LHCN-M2 (cell line): Measurements from ENCODE around the gene KCTD16. TPM values are rescaled to one million over a fixed set of nuclear protein-coding genes. Genes with fewer than 3 reads are reported as not detected.

Experiments used
- DNase-seq: peaks from one replicate; pipeline ENCODE4 v3.0.0-alpha.2; 2012; ENCODE audit warnings: low read depth
- total RNA-seq: library from RNA; depleted of rRNA; stranded (reverse); fragments of >200 nt; gene quantifications from 2 replicates; pipeline ENCODE4 v1.2.3, GENCODE V29; 2014

KCTD16 gene
- total RNA-seq, 1 experiment from 2014 or later = 0.11 TPM

DNA sequence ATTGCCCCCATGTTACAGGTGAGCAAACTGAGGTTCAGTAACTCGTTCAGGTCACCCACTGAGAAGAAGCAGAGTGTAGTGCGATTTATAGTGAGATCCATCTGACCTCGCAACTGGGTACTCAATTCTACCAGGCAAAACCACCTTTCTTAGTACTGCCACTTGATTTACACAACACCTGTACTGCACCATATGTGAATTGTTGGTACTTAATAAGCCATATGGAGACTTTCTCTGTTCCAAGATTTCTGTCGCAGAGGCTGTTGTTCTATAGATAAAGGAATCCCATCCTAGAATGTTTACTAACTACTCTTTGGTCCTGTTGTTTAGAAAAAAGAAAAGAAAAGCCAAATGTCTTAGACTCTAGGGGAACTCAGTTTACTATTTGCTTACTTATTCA, 287.5 kb downstream of the KCTD16 start:
- no peak for DNase-seq

- DNase-seq = peak; percentile 68
Measured at GRCh38 chr5:144460600-144460999, 289.9 kb downstream of the KCTD16 start.

- DNase-seq = no peak
Measured at GRCh38 chr5:144462577-144462976, 291.9 kb downstream of the KCTD16 start.

DNA sequence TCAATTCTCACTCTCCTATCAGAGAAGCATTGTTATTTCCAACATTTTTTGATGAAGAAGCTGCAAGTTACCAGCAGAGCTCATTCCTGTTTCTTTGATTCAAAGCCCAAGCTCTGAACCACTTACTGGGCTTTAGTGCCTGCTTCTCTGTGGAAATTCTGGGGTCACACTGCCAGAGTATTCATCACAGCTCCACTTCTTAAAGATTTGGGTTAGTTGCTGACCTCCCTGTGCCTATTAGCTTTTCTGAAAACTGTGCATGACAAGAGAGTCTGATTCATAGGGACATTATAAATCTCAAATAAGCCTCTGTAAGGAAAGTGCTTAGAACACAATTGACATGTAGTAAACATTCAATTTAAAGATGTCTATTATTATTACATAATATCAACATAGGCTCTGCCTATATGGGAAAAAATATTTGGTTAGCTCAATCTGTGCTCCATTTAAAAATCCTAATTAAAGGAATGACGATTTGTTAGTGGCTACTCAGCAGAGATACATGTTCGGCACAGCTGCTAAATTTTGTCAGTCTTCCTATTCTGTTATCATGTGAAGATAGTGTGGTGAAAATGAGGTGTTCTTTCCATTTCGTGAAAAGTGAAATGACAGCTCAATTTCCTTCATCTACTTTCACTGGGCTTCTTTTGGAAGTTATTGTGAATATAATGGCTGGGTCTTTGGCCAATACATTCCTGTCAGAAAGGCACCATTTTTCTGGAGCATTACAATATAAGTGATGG, 293.0 kb downstream of the KCTD16 start:
- peak; percentile 7 for DNase-seq

DNA sequence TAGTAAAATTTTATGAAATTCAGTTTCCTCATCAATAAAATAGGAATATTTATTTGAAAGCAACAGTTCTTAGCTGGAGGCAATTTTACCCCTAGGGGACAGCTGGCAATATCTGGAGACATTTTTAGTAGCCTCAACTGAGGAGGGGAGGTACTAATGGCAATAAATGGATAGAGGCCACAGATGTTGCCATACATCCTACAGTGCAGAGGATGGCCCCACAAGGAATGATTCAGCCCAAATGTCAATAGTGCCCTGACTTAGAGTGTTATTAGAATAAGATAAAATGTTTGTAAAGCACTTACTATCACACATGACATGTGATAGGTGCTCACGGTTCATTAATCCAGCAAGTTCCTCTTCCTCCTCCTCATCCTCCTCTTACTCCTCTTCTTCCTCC, 293.6 kb downstream of the KCTD16 start:
- DNase-seq = no peak

DNA sequence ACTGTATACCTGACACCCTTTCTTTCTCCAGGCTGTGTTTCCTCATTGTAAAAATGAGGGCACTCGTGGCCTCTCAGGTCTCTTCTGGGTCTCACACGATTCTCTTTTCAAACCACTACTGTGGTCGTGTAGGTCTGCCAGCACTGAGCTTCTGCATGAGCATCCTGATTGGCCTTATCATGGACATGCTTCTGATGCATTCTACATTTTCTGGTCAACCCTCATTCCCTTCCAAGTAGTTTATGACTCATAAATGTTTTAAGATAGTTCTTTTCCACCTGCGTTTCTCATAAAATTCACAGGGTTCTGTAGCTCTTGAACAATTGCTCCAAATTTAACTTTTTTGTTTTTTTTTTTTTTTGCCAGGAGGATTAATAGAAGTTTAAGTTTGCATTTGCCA, 294.8 kb downstream of the KCTD16 start:
- DNase-seq = no peak

GRCh38 chr5:144467792-144468191, 297.1 kb downstream of the KCTD16 start:
- peak; percentile 83 for DNase-seq

DNA sequence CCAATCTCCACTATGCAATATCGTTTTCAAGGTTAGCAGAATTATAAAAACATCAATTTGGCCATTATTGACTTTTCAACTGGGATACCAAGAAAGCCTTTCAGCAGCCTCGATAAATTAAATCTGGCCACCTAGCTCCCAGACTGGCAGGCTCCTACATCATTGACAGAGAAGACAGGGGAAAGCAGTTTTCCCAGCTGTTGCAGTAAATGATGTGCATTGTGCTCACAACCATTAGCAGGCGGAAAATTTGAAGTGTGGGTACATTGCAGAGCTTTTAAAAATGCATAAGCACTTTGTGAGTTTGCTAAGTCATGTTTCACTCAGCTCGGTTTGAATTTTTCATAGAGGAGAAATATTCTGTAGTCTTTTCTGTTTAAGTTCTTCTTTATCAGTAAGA, 297.9 kb downstream of the KCTD16 start:
- peak; percentile 80 for DNase-seq

DNA sequence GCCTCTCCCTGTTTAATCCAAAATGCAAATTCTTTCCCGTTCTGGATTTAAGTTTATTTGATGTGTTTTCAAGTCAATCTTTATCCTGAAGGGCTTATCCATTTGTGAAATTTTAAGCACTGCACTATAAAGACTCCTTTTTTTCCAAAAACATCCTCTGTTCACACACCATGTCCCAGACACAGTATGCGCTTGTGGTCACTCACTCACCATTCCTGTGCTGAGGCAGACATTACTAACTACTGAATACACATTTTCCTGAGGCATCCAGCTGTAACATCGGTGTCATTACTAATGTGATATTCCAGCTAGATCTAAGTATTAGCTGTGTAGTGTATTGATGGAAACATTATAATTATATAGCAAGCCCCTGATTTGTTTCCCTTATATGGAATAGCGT, 298.4 kb downstream of the KCTD16 start:
- DNase-seq = peak; percentile 82

DNA sequence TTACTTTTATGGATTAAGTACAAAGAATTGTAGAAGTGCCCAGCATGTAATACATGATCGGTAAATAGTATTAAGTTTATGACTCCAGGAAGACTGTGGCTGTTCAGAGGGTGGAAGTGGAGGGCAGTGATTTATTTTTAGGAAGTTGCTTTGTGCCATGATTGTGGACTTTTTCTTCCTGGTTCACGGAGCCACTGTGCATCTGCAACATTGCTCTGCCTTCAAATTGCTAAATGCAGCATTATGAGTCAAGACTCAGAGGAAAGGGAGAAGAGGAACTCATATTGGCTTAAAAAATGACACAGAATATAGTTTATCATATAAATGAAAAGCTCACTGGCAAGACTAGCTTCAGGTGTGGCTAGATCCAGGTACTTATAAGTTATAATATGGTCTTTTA, 301.5 kb downstream of the KCTD16 start:
- no peak for DNase-seq

- no peak for DNase-seq
Measured at GRCh38 chr5:144473650-144474049, 303.0 kb downstream of the KCTD16 start.

GRCh38 chr5:144478565-144478964, 307.9 kb downstream of the KCTD16 start:
- no peak for DNase-seq

DNA sequence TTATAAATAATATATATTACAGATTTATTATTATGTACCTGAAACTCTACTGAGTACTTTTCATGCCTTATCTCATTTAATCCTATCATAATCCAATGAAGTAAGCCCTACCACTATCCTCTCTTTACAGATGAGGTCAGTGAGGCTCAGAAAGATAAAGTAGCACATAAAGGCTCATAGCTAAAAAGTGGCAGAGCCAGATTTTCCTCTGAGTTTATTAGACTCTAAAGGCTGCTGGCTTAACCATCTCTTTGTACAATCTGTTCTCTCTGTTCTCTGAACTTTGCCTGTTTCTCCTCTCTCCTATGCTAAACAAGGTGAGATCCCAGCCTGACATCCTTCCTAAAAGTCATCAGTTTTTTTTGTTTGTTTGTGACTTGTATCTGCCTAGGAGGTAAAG, 311.2 kb downstream of the KCTD16 start:
- no peak for DNase-seq

GRCh38 chr5:144484124-144484897, 313.6 kb downstream of the KCTD16 start:
- DNase-seq = peak; percentile 71

GRCh38 chr5:144485540-144485939, 314.9 kb downstream of the KCTD16 start:
- no peak for DNase-seq

DNA sequence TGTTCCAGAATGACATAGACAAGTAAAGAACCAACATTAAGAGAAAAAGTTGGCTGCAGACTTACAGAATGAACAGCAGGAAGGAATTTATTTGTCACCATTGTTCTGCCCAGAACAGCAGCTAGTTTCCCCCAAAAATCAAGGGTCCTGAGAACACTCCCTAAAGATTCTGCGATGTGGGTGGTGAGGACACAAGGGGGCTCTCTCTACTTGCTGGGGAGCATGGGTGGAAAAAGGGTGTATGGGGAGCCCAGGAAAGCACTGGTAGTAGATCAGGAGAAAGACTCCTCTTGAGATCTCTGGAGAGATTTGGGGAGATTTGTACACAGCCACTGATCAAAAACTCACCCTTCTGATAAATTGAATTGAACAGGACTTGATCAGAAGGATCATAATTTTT, 316.5 kb downstream of the KCTD16 start:
- no peak for DNase-seq

DNA sequence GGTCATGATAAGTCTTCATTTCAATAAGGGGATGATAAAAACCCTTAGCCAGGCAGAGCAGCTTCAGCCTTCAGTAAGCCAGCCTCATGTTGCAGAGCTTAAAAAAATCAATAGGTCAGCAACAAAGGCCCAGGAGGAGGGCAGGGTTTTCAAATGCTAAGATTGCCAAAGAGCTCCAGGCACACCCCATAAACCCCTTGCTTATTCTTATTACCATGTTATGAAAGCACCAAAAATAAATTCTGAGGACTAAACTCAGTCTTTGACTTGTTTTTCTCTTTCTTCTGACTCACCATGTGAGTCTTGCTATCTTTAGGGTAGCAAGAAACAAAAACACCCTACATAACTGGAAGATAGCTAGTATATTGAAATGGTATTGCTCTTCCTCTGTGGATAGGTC, 317.1 kb downstream of the KCTD16 start:
- DNase-seq = no peak

GRCh38 chr5:144503123-144503522, 332.4 kb downstream of the KCTD16 start:
- no peak for DNase-seq

DNA sequence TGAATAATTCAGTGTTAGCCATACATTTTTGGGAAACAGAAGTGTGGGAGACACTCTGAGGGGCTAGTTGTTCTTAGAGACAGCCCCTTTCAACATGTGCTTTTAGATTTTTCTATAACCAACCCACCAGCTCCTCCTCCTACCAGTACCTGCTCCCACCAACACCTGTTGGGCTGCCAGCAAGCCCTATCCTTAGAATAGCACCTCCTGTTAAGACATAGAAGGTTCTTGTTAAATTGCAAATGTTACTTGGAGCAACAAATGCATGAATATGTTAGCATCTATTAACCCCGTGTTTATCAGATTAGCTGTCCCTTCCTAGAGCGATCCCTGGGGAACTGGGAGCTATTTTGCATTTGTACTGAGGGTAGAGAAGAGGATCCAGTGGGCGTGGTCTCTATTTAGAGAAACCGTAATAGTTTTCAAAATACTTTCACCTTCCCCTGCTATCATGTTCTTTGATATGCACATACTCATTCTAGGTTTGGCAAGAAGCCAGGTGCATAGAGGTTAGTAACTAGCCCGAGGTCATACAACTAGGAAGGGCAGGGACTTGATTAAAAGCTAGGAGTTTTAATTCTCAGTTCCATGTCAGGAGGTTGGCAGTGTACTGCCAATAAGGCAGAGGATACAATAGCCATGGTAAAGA, 334.4 kb downstream of the KCTD16 start:
- peak; percentile 24 for DNase-seq

- peak; percentile 40 for DNase-seq
Measured at GRCh38 chr5:144510845-144511579, 340.3 kb downstream of the KCTD16 start.

GRCh38 chr5:144511580-144512072, 341.0 kb downstream of the KCTD16 start:
- no peak for DNase-seq

DNA sequence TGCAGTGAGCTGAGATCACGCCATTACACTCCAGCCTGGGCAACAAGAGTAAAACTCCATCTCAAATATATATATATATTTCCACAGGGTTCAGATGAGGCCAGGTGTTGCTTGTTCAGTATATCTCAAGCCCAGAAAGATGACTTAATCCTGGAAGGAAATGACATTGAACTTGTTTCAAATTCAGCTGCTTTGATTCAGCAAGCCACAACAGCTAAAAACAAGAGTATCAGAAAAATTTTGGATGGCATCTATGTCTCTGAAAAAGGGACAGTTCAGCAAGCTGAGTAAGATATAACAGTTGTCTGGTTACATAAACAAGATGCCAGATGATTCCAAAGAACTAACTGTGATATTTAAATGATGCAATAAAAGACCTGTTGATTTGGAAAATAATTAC, 352.0 kb downstream of the KCTD16 start:
- no peak for DNase-seq
